Measurements from ENCODE around the gene NADK.

Gene NADK

GRCh38 chr1:1786836-1787605 lies 8.8 kb upstream of the NADK start:
- no peak for DNase-seq (ENCODE audit: low read depth)

GRCh38 chr1:1785666-1786065 lies 7.4 kb upstream of the NADK start:
- DNase-seq (ENCODE audit: low read depth), result no peak

GRCh38 chr1:1784933-1785332 lies 6.7 kb upstream of the NADK start:
- no peak for DNase-seq (ENCODE audit: low read depth)

GRCh38 chr1:1783320-1783719 lies 5.0 kb upstream of the NADK start:
- no peak for DNase-seq (ENCODE audit: low read depth)

- DNase-seq (ENCODE audit: low read depth), result peak; percentile 69
Measured at GRCh38 chr1:1782399-1783221, 4.3 kb upstream of the NADK start.

GRCh38 chr1:1781526-1781903 lies 3.2 kb upstream of the NADK start:
- DNase-seq (ENCODE audit: low read depth), result no peak

- DNase-seq (ENCODE audit: low read depth), result no peak
Measured at GRCh38 chr1:1780598-1781525, 2.6 kb upstream of the NADK start.

- DNase-seq (ENCODE audit: low read depth), result peak; percentile 79
Measured at GRCh38 chr1:1779691-1780597, 1.7 kb upstream of the NADK start.

GRCh38 chr1:1779320-1779675 lies 1.0 kb upstream of the NADK start:
- DNase-seq (ENCODE audit: low read depth), result no peak

- DNase-seq (ENCODE audit: low read depth), result no peak
Measured at GRCh38 chr1:1778663-1779319, 521 bp upstream of the NADK start.

GRCh38 chr1:1777583-1777899 lies 729 bp downstream of the NADK start:
- no peak for DNase-seq (ENCODE audit: low read depth)

- no peak for DNase-seq (ENCODE audit: low read depth)
Measured at GRCh38 chr1:1776672-1777582, 1.3 kb downstream of the NADK start.

GRCh38 chr1:1775327-1776226 lies 2.7 kb downstream of the NADK start:
- no peak for DNase-seq (ENCODE audit: low read depth)

- no peak for DNase-seq (ENCODE audit: low read depth)
Measured at GRCh38 chr1:1773874-1774273, 4.4 kb downstream of the NADK start.

GRCh38 chr1:1771096-1771495 lies 7.2 kb downstream of the NADK start:
- DNase-seq (ENCODE audit: low read depth), result no peak

GRCh38 chr1:1770102-1770501 lies 8.2 kb downstream of the NADK start:
- DNase-seq (ENCODE audit: low read depth), result no peak

GRCh38 chr1:1768249-1768992 lies 9.8 kb downstream of the NADK start:
- no peak for DNase-seq (ENCODE audit: low read depth)

- no peak for DNase-seq (ENCODE audit: low read depth)
Measured at GRCh38 chr1:1764876-1765470, 13.3 kb downstream of the NADK start.

All from iris pigment epithelial cell (primary cell).